ENCODE measurements around the gene CCDC88B. TPM values are rescaled to one million over a fixed set of nuclear protein-coding genes. Genes with fewer than 3 reads are reported as not detected.

The CCDC88B gene
- total RNA-seq, 2 experiments from 2014 or later = 107 to 112 TPM

DNA sequence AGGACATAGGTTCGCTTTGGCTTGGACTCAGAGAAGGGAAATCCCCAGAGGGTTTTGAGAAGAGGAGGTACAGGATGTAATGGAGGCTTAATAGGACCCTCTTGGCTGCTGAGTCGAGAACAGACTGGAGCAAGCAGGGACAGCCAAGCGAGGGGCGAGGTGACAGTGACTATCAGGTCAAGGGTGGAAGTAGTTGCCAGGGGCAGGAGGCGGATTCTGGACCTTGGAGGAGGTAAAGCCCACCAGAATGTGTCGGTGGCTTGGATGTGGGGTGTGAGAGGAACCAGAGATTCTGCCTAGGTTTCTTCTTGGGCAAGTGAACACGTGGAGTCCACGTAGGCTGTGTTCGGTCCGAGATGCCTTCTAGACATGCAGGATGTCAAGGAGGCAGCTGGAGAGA is 27.1 kb upstream of the CCDC88B start:
- no peak for TF ChIP-seq CTCF (IDR thresholded peaks at IDR 0.05)
- POLR2A ChIA-PET = interaction anchor here (0.7 kb wide), 1 partner anchor 25 kb away, joined by 3 read pairs; no protein-coding TSS in a partner anchor
- no peak overlapping the region for H3K27ac ChIP-seq (ENCODE audit: low read depth in 1 of 2, low read length in 2 of 2)
- no peak overlapping the region for H3K4me3 ChIP-seq (ENCODE audit: low read length)
- H3K4me1 ChIP-seq (ENCODE audit: insufficient read depth, low read length) = peaks cover 23% of the 10 kb centered on the region
- H3K27me3 Mint-ChIP-seq = no peaks in the 10 kb centered on the region
- peaks cover 29% of the 10 kb centered on the region for H3K4me1 Mint-ChIP-seq (ENCODE audit: low read depth)
- peaks cover 28% of the 10 kb centered on the region for H3K36me3 ChIP-seq (ENCODE audit: insufficient read depth, low read length)
- no peaks in the 10 kb centered on the region for H3K9me3 ChIP-seq (ENCODE audit: control insufficient read depth in 1 of 2, insufficient read depth in 1 of 2, low read length in 2 of 2)
- peaks cover 37% of the 10 kb centered on the region for H3K36me3 Mint-ChIP-seq (ENCODE audit: low read depth)
- ATAC-seq (ENCODE audit: poor library complexity) = no peak
- H3K27me3 ChIP-seq (ENCODE audit: control insufficient read depth in 1 of 2, insufficient read depth in 2 of 2, low read length in 2 of 2) = no peaks in the 10 kb centered on the region
- no peak for DNase-seq
- peak overlapping the region; percentile 58 for H3K4me3 Mint-ChIP-seq
- intact Hi-C loops (cut with DNase I, micrococcal nuclease) = no loop called here
- CTCF ChIA-PET = no interaction called here
- H3K27ac Mint-ChIP-seq = peak overlapping the region; percentile 53
- H3K9me3 Mint-ChIP-seq = no peaks in the 10 kb centered on the region

GRCh38 chr11:64313491-64314145 is 26.4 kb upstream of the CCDC88B start:
- Mint-ChIP-seq H3K4me1 (ENCODE audit: low read depth) (peaks cover 33% of the 10 kb centered on the region), H3K9me3 (no peaks in the 10 kb centered on the region), H3K27ac (peak overlapping the region; percentile 53), H3K27me3 (no peaks in the 10 kb centered on the region), H3K36me3 (ENCODE audit: low read depth) (peaks cover 44% of the 10 kb centered on the region), H3K4me3 (no peak overlapping the region)
- intact Hi-C loops (cut with DNase I, micrococcal nuclease) = no loop called here
- Histone ChIP-seq H3K36me3 (ENCODE audit: insufficient read depth, low read length) (peaks cover 28% of the 10 kb centered on the region), H3K4me3 (ENCODE audit: low read length) (no peak overlapping the region), H3K4me1 (ENCODE audit: insufficient read depth, low read length) (peaks cover 29% of the 10 kb centered on the region), H3K9me3 (ENCODE audit: control insufficient read depth in 1 of 2, insufficient read depth in 1 of 2, low read length in 2 of 2) (no peaks in the 10 kb centered on the region), H3K27ac (ENCODE audit: low read depth in 1 of 2, low read length in 2 of 2) (no peak overlapping the region), H3K27me3 (ENCODE audit: control insufficient read depth in 1 of 2, insufficient read depth in 2 of 2, low read length in 2 of 2) (no peaks in the 10 kb centered on the region)
- peak in 1 of 14 experiments; percentile 34 for DNase-seq
- CTCF ChIA-PET = no interaction called here
- POLR2A ChIA-PET = interaction anchor here (0.7 kb wide), 1 partner anchor 24 kb away, joined by 3 read pairs; no protein-coding TSS in a partner anchor
- TF ChIP-seq CTCF (IDR thresholded peaks at IDR 0.05) = no peak
- no peak for ATAC-seq (ENCODE audit: poor library complexity)

GRCh38 chr11:64314146-64314804 is 25.7 kb upstream of the CCDC88B start:
- H3K27me3 Mint-ChIP-seq = no peaks in the 10 kb centered on the region
- peaks cover 28% of the 10 kb centered on the region for H3K36me3 ChIP-seq (ENCODE audit: insufficient read depth, low read length)
- H3K9me3 ChIP-seq (ENCODE audit: control insufficient read depth in 1 of 2, insufficient read depth in 1 of 2, low read length in 2 of 2) = no peaks in the 10 kb centered on the region
- POLR2A ChIA-PET = no interaction called here
- no peak for ATAC-seq (ENCODE audit: poor library complexity)
- intact Hi-C loops (cut with DNase I, micrococcal nuclease) = no loop called here
- no peak overlapping the region for H3K27ac Mint-ChIP-seq
- H3K36me3 Mint-ChIP-seq (ENCODE audit: low read depth) = peaks cover 48% of the 10 kb centered on the region
- H3K27me3 ChIP-seq (ENCODE audit: control insufficient read depth in 1 of 2, insufficient read depth in 2 of 2, low read length in 2 of 2) = no peaks in the 10 kb centered on the region
- no peak for TF ChIP-seq CTCF (IDR thresholded peaks at IDR 0.05)
- H3K27ac ChIP-seq (ENCODE audit: low read depth in 1 of 2, low read length in 2 of 2) = no peak overlapping the region
- DNase-seq = no peak
- H3K4me1 ChIP-seq (ENCODE audit: insufficient read depth, low read length) = peaks cover 36% of the 10 kb centered on the region
- peak overlapping the region; percentile 38 for H3K4me3 Mint-ChIP-seq
- H3K4me1 Mint-ChIP-seq (ENCODE audit: low read depth) = peaks cover 38% of the 10 kb centered on the region
- H3K4me3 ChIP-seq (ENCODE audit: low read length) = no peak overlapping the region
- H3K9me3 Mint-ChIP-seq = no peaks in the 10 kb centered on the region
- CTCF ChIA-PET = no interaction called here
